ENCODE measurements around the gene RPUSD1.

RPUSD1 gene

DNA sequence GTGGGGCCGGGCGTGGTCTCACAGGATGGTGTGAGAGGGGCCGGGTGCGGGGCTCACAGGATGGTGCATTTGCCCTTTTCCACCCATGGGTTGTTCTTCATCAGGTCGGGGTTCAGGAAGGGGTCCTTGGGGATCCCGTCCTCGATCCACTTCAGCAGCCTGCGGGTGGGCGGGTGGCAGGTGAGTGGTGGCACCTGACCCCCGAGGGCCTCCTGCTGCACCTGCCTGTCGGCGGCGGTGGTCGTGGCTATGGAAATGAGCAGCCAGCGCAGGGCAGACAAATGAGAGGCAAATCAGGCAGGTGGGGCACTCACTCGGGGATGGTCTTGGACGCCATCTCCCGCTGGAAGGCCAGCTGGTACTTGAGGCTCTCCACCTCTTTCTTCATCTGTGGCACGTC lies 10.5 kb upstream of the RPUSD1 start:
- DNase-seq, result no peak

DNA sequence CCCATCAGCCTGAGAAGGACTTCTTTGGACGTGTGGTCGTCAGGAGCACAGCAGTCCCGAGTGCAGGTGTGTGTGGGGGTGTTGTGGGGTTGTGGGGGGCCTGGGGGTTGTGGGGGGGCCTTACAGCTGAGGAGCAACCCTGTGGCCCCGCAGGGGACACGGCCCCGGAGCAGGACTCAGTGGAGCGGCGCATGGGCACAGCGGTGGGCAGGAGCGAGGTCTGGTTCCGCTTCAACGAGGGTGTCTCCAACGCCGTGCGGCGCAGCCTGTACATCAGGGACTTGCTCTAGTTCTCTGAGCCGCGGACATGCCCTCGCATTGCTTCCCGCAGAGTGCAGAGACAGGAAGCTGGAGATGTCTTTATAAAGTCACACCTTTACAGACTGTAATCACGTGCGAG lies 9.5 kb upstream of the RPUSD1 start:
- DNase-seq, result no peak

GRCh38 chr16:797120-797420 lies 8.9 kb upstream of the RPUSD1 start:
- no peak for DNase-seq

GRCh38 chr16:796296-797119 lies 8.3 kb upstream of the RPUSD1 start:
- DNase-seq, result no peak

- no peak for DNase-seq
Measured at GRCh38 chr16:795580-796229, 7.5 kb upstream of the RPUSD1 start.

- no peak for DNase-seq
Measured at GRCh38 chr16:794853-795466, 6.8 kb upstream of the RPUSD1 start.

DNA sequence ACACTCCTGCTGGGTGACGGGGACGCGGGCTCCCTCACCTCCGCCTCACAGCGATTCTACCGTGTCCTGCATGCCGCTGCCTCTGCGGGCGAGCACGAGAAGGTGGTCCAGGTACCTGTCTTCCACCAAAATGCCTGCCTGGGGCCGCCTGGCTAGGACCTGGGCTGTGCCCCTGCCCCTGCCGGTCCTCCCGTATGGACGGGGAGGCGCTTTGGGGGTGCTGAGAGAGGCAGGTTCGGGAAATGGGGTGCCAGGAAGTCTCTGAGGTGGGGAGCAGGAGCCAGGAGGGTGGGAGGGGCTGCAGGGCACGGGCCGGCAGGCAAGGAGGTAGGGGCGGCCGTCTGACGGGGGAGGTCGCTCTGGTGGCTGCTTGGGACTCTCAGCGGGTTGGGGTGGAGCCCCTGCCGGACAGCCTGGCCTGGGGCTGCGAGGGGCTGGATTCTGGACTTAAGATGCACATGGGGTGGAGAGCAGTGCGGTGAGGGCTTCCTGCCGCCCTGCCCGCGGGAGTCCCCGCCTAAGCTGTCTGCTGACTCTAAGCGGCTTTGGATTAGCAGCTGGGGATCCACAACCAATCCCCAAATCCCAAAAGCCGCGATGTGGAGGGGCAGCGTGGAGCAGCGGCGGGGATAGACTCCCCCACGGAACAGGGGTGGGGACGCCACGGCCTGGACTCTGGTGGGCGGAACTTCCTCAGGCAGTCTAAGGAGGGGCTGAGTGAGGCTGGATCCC lies 6.1 kb upstream of the RPUSD1 start:
- no peak for DNase-seq

- no peak for DNase-seq
Measured at GRCh38 chr16:793414-793813, 5.2 kb upstream of the RPUSD1 start.

GRCh38 chr16:792221-792995 lies 4.2 kb upstream of the RPUSD1 start:
- no peak for DNase-seq

GRCh38 chr16:791131-791530 lies 3.0 kb upstream of the RPUSD1 start:
- no peak for DNase-seq

GRCh38 chr16:790086-790485 lies 1.9 kb upstream of the RPUSD1 start:
- DNase-seq, result no peak

DNA sequence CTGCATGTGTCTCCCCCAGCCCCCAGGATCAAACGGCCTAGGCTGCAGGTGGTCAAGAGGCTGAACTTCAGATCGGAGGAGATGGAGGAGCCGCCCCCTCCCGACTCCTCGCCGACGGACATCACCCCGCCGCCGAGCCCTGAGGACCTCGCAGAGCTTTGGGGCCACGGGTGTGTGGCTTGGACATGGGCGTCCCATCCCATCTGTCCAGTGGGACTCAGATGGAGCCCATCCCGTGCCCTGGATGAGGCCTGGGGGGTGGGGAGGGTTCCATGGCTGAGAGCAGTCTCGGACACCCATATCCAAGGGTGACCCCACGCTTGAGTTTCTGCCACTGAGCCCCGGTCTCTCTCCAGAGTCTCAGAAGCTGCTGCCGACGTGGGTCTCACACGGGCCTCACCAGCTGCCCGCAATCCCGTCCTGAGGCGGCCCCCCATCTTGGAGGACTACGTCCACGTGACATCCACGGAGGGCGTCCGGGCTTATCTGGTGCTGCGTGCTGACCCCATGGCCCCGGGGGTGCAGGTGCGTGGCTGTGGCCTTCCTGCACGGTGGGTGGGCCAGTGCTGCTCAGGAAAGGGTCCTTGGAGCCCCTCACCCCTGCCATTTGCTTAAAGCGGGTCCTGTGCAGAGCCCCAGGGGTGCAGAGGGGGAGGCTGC lies 1.1 kb upstream of the RPUSD1 start:
- no peak for DNase-seq

DNA sequence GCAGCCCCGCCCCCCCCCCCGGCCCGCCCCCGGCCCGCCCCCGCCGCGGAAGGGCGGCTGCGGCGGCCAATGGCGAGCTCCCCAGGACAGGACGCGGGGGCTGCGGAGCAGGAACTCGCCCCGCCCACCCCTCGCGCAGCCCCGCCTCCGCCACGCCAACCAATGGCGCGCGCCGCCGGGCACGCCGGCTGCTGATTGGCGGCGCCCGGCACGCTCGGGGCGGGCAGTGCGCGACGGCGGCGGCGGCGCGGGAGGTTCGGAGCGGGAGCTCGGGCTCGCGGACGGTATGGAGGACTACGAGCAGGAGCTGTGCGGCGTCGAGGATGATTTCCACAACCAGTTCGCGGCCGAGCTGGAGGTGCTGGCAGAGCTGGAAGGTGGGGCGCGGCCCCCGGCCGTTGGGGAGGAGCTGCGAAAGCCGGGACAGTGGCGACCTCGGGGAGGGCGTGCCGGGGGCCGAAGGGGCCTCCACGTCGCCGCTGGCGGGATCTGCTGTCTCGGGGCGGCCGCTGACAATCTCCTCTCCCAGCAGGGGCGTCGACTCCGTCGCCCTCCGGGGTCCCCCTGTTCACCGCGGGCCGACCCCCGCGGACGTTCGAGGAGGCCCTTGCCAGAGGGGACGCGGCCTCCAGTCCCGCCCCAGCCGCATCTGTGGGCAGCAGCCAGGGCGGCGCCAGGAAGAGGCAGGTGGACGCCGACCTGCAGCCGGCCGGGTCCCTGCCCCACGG lies 382 bp upstream of the RPUSD1 start, which contains the start of gene CHTF18:
Gene CHTF18, plus strand, starts transcription at position 222 of the 728 bp plus-strand sequence. Its CDS starts 65 bp downstream, at position 287.
- DNase-seq, result peak; percentile 93

- no peak for DNase-seq
Measured at GRCh38 chr16:787321-787966, 737 bp downstream of the RPUSD1 start.

- peak; percentile 79 for DNase-seq
Measured at GRCh38 chr16:785563-786535, 2.3 kb downstream of the RPUSD1 start.

- DNase-seq, result no peak
Measured at GRCh38 chr16:784431-784830, 3.8 kb downstream of the RPUSD1 start.

GRCh38 chr16:783404-784161 lies 4.6 kb downstream of the RPUSD1 start:
- DNase-seq, result no peak

DNA sequence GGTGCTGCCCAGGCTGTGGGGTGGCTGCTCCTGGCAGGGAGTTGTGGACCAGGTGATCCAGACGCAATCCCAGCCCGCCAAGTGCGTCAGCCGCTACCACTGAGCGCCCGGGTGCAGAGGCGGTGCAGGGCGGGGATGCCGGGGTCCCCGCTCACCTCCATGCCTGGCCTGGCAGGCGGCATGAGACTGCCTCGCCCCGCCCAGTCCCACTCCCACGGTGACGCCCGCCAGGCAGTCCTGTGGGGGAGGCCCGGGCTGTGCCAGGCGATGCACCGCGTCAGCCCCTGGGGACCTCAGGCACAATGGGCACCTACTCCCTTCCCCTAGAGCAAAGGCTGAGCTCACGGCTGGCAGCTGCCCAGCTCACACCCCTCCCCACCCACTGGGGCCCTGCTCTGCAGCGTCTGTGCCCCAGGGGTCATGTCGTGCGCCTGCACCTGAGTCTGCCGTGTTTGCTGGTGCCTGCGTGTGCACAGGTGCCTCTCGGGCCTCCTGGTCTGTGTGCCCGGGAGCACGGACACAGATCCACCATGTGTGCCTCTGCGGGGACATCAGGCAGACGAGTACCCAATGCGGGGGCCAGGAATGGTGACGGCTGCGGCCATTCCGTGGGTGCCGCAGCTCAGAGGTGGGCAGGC lies 5.3 kb downstream of the RPUSD1 start:
- no peak for DNase-seq

All from stimulated activated CD4-positive, alpha-beta T cell treated with anti-CD3 and anti-CD28 coated beads, Interleukin-4, amount 100 ng/mL, for 1 hour (primary cell).